BE2C (cell line): ENCODE measurements around the gene CNPY1.

Source experiments
- DNase-seq: peaks from one replicate; pipeline ENCODE4 v3.0.0-alpha.2; 2020
- H3K27me3 ChIP-seq: fragments of 250-450 bp; sonication (Bioruptor Pico); 2 replicates; pipeline ENCODE4 v1.5.1; 2020; ENCODE audit warnings: mild to moderate bottlenecking
- H3K36me3 ChIP-seq: fragments of 250-450 bp; sonication (Bioruptor Pico); 2 replicates; pipeline ENCODE4 v1.5.1; 2020; ENCODE audit warnings: mild to moderate bottlenecking
- H3K4me1 ChIP-seq: fragments of 250-450 bp; sonication (Bioruptor Pico); 2 replicates; pipeline ENCODE4 v1.5.1; 2020
- H3K4me3 ChIP-seq: 2 replicates; pipeline ENCODE4 v1.5.1; 2011; ENCODE audit warnings: low read depth, low read length
- H3K9me3 ChIP-seq: fragments of 250-450 bp; sonication (Bioruptor Pico); 2 replicates; pipeline ENCODE4 v1.5.1; 2020
- TF ChIP-seq, protein P1 (sequence below): IDR thresholded peaks from 2 replicates; pipeline ENCODE4 v1.5.1; 2012; ENCODE audit warnings: mild to moderate bottlenecking, low read depth, low read length

The CNPY1 gene

DNA sequence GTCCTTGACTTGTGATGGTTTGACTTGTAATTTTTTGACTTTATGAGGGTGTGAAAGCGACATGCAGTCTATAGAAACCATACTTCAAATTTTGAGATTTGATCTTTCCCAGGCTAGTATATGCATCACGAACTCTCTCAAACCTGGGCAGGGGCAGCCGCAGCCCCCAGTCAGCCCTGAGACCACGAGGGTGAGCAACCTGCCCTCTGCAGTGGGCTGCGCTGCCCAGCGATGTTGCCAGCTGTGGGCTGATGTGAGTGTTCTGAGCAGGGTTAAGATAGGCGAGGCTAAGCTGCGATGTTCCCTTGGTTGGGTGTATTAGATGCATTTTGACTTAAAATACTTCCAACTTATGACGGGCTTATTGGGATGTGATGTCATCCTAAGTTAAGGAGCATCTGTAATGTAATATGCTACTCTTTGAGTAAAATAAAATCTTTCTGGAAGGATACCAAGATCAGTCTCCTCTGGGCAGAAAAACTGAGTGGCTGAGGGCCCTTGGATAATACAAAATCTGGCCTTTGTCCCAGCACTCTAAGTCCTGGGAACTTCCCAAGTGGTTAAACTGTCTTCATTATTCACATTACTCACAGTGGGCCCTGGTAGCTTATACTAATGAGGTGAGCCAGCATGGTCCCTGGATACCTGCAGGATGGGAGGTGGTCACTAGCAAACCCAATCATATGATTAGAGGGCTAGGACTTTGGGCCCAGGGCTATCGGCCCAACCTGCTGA is 28.4 kb upstream of the CNPY1 start:
- H3K4me3 ChIP-seq = no peak overlapping the region
- H3K27me3 ChIP-seq = no peaks in the 10 kb centered on the region
- H3K4me1 ChIP-seq = no peaks in the 10 kb centered on the region
- DNase-seq = no peak
- no peaks in the 10 kb centered on the region for H3K36me3 ChIP-seq
- H3K9me3 ChIP-seq = no peaks in the 10 kb centered on the region
- TF ChIP-seq, protein P1, sequence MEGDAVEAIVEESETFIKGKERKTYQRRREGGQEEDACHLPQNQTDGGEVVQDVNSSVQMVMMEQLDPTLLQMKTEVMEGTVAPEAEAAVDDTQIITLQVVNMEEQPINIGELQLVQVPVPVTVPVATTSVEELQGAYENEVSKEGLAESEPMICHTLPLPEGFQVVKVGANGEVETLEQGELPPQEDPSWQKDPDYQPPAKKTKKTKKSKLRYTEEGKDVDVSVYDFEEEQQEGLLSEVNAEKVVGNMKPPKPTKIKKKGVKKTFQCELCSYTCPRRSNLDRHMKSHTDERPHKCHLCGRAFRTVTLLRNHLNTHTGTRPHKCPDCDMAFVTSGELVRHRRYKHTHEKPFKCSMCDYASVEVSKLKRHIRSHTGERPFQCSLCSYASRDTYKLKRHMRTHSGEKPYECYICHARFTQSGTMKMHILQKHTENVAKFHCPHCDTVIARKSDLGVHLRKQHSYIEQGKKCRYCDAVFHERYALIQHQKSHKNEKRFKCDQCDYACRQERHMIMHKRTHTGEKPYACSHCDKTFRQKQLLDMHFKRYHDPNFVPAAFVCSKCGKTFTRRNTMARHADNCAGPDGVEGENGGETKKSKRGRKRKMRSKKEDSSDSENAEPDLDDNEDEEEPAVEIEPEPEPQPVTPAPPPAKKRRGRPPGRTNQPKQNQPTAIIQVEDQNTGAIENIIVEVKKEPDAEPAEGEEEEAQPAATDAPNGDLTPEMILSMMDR = no peak

DNA sequence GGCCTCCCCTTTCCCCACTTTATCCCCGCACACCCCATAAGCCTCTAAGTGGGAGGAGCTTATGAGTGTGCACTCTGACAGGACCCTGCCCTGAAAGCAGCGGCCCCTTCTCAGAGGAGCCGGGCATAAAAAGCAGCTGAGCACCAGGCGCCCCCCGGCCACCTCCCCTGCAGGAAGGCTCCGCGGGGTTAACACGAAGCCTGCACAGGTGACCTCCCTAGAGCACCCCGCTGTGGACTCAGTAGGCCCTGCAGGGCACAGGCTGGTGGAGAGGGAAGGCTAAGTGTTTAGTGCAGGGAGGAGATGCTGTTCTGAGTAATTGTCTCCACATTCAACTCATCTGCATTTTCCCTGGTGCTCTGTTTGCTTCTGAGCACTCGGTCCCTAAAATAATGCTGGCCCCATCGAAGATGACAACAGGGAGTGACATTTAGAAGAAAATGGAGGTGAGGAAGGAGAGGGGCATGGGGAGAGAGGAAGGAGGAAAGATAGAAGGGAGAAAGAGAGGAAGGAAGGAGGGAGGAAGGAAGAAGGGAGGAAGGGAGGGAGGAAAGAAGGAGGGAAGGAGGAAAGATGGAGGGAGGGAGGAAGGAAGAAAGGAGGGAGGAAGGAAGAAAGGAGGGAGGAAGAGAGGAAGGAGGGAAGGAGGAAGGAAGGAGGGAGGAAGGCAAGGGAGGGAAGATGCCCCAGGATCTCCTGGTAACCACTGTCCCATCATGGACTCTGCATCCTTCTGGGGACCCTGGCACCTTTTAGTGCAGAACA is 25.4 kb upstream of the CNPY1 start:
- TF ChIP-seq, protein P1 = no peak
- DNase-seq = no peak
- Histone ChIP-seq H3K36me3 (no peaks in the 10 kb centered on the region), H3K4me1 (no peaks in the 10 kb centered on the region), H3K9me3 (no peaks in the 10 kb centered on the region; the same call in 1 of the 2 replicates), H3K4me3 (no peak overlapping the region), H3K27me3 (no peaks in the 10 kb centered on the region)

DNA sequence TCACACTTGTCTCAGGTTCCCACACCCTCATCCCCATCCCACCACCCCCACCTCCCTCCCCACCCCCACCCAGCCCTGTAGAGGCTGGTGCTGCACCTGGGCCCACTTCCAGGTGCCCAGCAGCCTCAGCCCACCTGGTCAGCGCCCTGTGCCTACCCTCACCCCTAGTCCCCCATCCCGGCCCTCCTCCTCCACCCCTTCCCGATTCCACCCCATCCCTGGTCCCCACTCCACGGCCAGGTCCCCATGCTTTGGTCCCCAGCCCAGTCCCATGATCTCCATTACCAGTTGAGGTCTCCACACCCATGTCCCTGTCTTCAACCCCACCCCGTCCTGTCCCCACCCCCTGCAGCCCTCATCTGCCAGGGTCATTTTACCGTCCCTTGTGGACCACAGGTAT is 24.6 kb upstream of the CNPY1 start:
- Histone ChIP-seq H3K4me1 (no peaks in the 10 kb centered on the region), H3K27me3 (no peaks in the 10 kb centered on the region), H3K9me3 (no peaks in the 10 kb centered on the region; the same call in 1 of the 2 replicates), H3K4me3 (no peak overlapping the region), H3K36me3 (no peaks in the 10 kb centered on the region)
- DNase-seq = no peak
- TF ChIP-seq, protein P1 = no peak

DNA sequence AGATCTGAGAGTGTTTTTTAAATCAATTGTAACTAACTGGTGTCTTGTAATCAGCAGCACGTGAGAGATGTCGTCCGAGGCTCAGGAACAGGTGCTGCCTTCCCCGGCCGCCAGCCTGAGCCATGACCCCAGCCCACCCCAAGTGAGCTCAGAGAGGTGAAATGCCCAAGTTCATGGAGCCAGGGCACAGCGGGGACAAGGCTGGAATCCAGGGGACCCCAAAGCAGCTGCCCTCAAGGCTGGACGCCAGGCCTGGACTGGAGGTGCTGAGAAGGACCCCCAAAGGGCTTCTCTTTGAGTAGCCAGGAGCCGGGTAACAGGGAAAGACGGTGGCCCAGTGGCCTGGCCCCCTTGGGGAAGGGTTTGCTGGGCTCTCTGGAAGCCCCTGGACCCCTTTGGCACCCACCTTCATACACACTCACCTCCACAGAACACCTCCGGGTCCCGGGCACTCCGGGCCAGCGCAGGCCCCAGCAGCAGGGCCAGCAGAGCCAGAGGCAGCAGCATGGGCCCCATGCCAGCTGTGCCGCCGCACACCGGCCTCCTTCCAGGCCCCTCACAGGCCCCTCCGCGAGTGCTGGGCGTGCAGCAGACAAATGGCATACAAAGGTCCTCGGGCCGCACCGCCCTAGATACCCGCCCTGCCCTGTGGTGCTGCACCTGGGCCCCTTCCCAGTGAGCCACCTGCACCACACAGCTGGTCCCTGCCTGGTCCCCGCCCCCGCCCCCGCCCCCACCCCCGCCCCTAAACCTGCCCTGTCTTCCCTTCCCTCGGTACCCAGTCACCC is 24.0 kb upstream of the CNPY1 start:
- Histone ChIP-seq H3K4me3 (no peak overlapping the region), H3K36me3 (no peaks in the 10 kb centered on the region), H3K27me3 (no peaks in the 10 kb centered on the region), H3K4me1 (no peaks in the 10 kb centered on the region), H3K9me3 (no peaks in the 10 kb centered on the region; the same call in 1 of the 2 replicates)
- TF ChIP-seq, protein P1 = no peak
- DNase-seq = no peak

DNA sequence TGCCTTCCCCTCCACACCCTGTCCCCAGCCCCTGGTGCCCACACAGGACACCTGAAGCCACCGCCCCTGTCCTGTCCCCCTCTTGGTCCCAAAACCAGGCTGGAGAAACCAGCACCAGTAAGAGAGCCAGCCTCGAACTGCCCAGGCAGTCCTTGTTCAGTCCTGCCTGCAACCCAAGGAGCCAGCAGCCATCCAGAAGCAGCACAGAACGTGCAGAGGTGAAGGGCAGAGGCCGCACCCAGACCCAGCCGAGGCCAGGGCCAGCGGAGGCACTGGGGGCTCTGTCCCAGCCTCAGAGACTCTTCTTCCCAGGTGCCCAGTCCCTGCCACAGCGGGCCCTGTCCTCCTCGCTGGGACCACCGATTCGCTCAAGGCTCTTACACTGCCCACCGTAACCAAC is 23.3 kb upstream of the CNPY1 start:
- Histone ChIP-seq H3K27me3 (no peaks in the 10 kb centered on the region), H3K4me1 (no peaks in the 10 kb centered on the region), H3K9me3 (no peaks in the 10 kb centered on the region; the same call in 1 of the 2 replicates), H3K36me3 (no peaks in the 10 kb centered on the region), H3K4me3 (no peak overlapping the region)
- TF ChIP-seq, protein P1 = no peak
- no peak for DNase-seq
